Adrenal gland (tissue), 5 donors: Measurements from ENCODE around the gene LRP1B.

Source experiments
- POLR2A ChIP-seq, 2 donors: fragments of 450-650 bp; IDR thresholded peaks; one replicate each; pipeline ENCODE4 v1.6.1; 2017; ENCODE audit warnings: antibody characterized with exemption in 2 of 2, mild to moderate bottlenecking in 2 of 2, moderate library complexity in 1 of 2
- TF ChIP-seq, protein P1 (sequence below), 6 experiments: fragments of 450-650 bp in 4 of 6; fragments of 200-600 bp in 2 of 6; sonication (generic) in 1 of 6; IDR thresholded peaks; 1 replicate in 5 of 6; 2 replicates in 1 of 6; pipeline versions ENCODE4 v1.5.1 to v1.8.0; 2016 to 2021; ENCODE audit warnings: antibody characterized with exemption in 6 of 6, mild to moderate bottlenecking in 2 of 6, moderate library complexity in 1 of 6
- donor health status: DM: no; HTN: no; CAD: no.

DNA sequence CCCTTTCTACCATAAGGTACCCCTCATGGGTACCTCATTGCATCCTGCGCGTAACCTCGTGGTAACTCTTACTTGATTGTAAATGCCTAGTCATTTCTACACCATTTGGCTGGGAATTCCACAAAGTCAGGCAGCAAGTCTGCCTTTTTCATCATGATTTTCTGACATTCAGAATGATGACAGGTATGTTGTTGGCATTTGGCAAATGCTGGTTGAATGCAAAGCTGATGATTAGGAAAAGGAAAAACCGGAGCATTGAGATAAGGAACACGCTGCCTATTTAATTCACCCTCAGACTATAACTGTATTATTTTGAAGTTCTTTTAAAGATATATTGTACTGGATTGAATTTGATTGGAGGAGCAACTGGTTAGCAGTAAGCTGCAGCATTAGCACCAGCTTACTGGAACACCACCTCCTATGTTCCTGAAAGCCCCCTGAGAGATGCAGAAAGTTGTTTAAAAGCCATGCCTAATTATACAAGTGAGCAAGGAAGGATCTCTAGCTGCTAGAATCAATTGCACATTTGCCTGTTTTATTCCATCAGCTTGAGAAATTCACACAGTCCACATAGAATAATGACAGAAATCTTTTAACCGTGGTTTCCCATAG, 520.1 kb downstream of the LRP1B start:
- TF ChIP-seq, protein P1, sequence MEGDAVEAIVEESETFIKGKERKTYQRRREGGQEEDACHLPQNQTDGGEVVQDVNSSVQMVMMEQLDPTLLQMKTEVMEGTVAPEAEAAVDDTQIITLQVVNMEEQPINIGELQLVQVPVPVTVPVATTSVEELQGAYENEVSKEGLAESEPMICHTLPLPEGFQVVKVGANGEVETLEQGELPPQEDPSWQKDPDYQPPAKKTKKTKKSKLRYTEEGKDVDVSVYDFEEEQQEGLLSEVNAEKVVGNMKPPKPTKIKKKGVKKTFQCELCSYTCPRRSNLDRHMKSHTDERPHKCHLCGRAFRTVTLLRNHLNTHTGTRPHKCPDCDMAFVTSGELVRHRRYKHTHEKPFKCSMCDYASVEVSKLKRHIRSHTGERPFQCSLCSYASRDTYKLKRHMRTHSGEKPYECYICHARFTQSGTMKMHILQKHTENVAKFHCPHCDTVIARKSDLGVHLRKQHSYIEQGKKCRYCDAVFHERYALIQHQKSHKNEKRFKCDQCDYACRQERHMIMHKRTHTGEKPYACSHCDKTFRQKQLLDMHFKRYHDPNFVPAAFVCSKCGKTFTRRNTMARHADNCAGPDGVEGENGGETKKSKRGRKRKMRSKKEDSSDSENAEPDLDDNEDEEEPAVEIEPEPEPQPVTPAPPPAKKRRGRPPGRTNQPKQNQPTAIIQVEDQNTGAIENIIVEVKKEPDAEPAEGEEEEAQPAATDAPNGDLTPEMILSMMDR (IDR thresholded peaks at IDR 0.05): no peak
- TF ChIP-seq POLR2A (IDR thresholded peaks at IDR 0.05): no peak
